A549 treated with AZD9567 at 1 μM for 4 hours (cell line): ENCODE results near the gene IRGQ. TPM values are rescaled to one million over a fixed set of nuclear protein-coding genes. Genes with fewer than 3 reads are reported as not detected.

Experiments
- total RNA-seq: library from RNA; stranded (reverse); fragments of 200-300 nt; extraction: Qiagen RNA extraction; gene quantifications from 5 replicates; pipeline ENCODE4 v1.2.3, GENCODE V29; 2022; ENCODE audit not compliant: insufficient read depth

The IRGQ gene
- total RNA-seq = 4.6 to 10.5 TPM (median 5.9 TPM) in 5 replicates

GRCh38 chr19:43595999-43596841, at the start of gene IRGQ, which contains the start of gene ZNF576:
Gene IRGQ (minus strand): TSS chr19:43596134. CDS start chr19:43595338, 796 bp downstream.
Gene ZNF576 (plus strand): TSS chr19:43596595. CDS start chr19:43597109, 514 bp downstream.

GRCh38 chr19:43639519-43640423, 43.8 kb upstream of the IRGQ start, which contains the start of gene CADM4:
Gene CADM4 (minus strand): TSS chr19:43639850. CDS start chr19:43639790, 60 bp downstream.

GRCh38 chr19:43619262-43620060, 23.5 kb upstream of the IRGQ start, which contains the start of gene ZNF428:
Gene ZNF428 (minus strand): TSS chr19:43619629. CDS start chr19:43614304, 5,325 bp downstream.

GRCh38 chr19:43611788-43612187, 15.9 kb upstream of the IRGQ start, which contains the start of gene SRRM5:
Gene SRRM5 (plus strand): TSS chr19:43612088. CDS start chr19:43612122, 34 bp downstream.

GRCh38 chr19:43575156-43575950, 20.6 kb downstream of the IRGQ start, which contains the start of the genes PINLYP and XRCC1:
Gene PINLYP (plus strand): TSS chr19:43575801. CDS start chr19:43577192, 1,391 bp downstream.
Gene XRCC1 (minus strand): TSS chr19:43575527. CDS start chr19:43575458, 69 bp downstream.

Other genes starting within 250 kb of the IRGQ start
- gene CD177, start 242.4 kb downstream of the IRGQ start, total RNA-seq = 0.07 to 0.09 TPM (median 0.08 TPM) in 4 of 5 replicates, not detected in the other
- gene TEX101, start 181.2 kb downstream of the IRGQ start, total RNA-seq = not detected in 5 replicates
- gene LYPD3, start 130.5 kb downstream of the IRGQ start, total RNA-seq = 0.19 to 0.68 TPM (median 0.42 TPM) in 4 of 5 replicates, not detected in the other
- 3.2 to 10.2 TPM (median 9.0 TPM) in 5 replicates for gene PHLDB3, start 91.4 kb downstream of the IRGQ start, total RNA-seq
- 31.4 to 53.1 TPM (median 51.8 TPM) in 5 replicates for gene ETHE1, start 68.9 kb downstream of the IRGQ start, total RNA-seq
- gene ZNF575, start 62.9 kb downstream of the IRGQ start, total RNA-seq = 1.8 to 2.4 TPM (median 2.1 TPM) in 4 of 5 replicates, not detected in the other
- 22.7 to 29.4 TPM (median 27.4 TPM) in 5 replicates for gene XRCC1, start 20.6 kb downstream of the IRGQ start, total RNA-seq
- 0.22 to 0.52 TPM (median 0.27 TPM) in 4 of 5 replicates, not detected in the other for gene PINLYP, start 20.3 kb downstream of the IRGQ start, total RNA-seq
- gene ZNF576, start 461 bp upstream of the IRGQ start, total RNA-seq = 20.0 to 21.3 TPM (median 20.5 TPM) in 5 replicates
- 0.52 to 0.80 TPM (median 0.67 TPM) in 4 of 5 replicates, not detected in the other for gene SRRM5, start 16.0 kb upstream of the IRGQ start, total RNA-seq
- gene ZNF428, start 23.5 kb upstream of the IRGQ start, total RNA-seq = 40.1 to 61.6 TPM (median 59.4 TPM) in 5 replicates
- 5.5 to 10.0 TPM (median 9.6 TPM) in 5 replicates for gene CADM4, start 43.7 kb upstream of the IRGQ start, total RNA-seq
- gene PLAUR, start 74.0 kb upstream of the IRGQ start, total RNA-seq = 62.1 to 69.9 TPM (median 69.1 TPM) in 5 replicates
- gene IRGC, start 119.9 kb upstream of the IRGQ start, total RNA-seq = not detected in 5 replicates
- 50.2 to 64.4 TPM (median 56.7 TPM) in 5 replicates for gene SMG9, start 158.8 kb upstream of the IRGQ start, total RNA-seq
- 29.1 to 47.0 TPM (median 45.0 TPM) in 5 replicates for gene KCNN4, start 184.8 kb upstream of the IRGQ start, total RNA-seq
- 0.07 to 0.30 TPM (median 0.17 TPM) in 4 of 5 replicates, not detected in the other for gene LYPD5, start 206.3 kb upstream of the IRGQ start, total RNA-seq
- gene ZNF283, start 231.2 kb upstream of the IRGQ start, total RNA-seq = 4.3 to 12.9 TPM (median 5.1 TPM) in 5 replicates